Heart right ventricle (tissue), 16 donors: Measurements from ENCODE around the gene STAT4. TPM values are rescaled to one million over a fixed set of nuclear protein-coding genes. Genes with fewer than 3 reads are reported as not detected.

Experiments used
- ATAC-seq, 8 donors: fragments of 200-7000 bp; cut with Tn5 transposase; one replicate each; pipeline ENCODE4 v1.9.1; 2020; ENCODE audit warnings: mild to moderate bottlenecking in 8 of 8, moderate library complexity in 8 of 8, moderate number of reproducible peaks in 1 of 8
- DNase-seq, 2 donors: peaks; one replicate each; pipeline ENCODE4 v3.0.0-alpha.2; 2020
- H3K27ac ChIP-seq, 10 donors: fragments of 200-600 bp; sonication (generic) in 2 of 10; one replicate each; pipeline versions ENCODE4 v1.5.0 to v1.8.0; 2020 to 2022; ENCODE audit warnings: mild to moderate bottlenecking in 3 of 10
- H3K27me3 ChIP-seq, 7 donors: fragments of 200-600 bp; one replicate each; pipeline ENCODE4 v1.8.0; 2021 to 2022; ENCODE audit warnings: mild to moderate bottlenecking in 2 of 7
- H3K36me3 ChIP-seq, 9 donors: fragments of 200-600 bp; sonication (generic) in 1 of 9; one replicate each; pipeline versions ENCODE4 v1.5.0 to v1.8.0; 2020 to 2022; ENCODE audit warnings: mild to moderate bottlenecking in 2 of 9
- H3K4me1 ChIP-seq, 9 donors: fragments of 200-600 bp; sonication (generic) in 1 of 9; one replicate each; pipeline versions ENCODE4 v1.5.0 to v1.8.0; 2020 to 2022; ENCODE audit warnings: mild to moderate bottlenecking in 4 of 9
- H3K4me3 ChIP-seq, 10 donors: fragments of 200-600 bp; sonication (generic) in 2 of 10; one replicate each; pipeline versions ENCODE4 v1.5.0 to v1.8.0; 2020 to 2022; ENCODE audit warnings: mild to moderate bottlenecking in 7 of 10, moderate library complexity in 2 of 10
- H3K9me3 ChIP-seq, 11 donors: fragments of 200-600 bp in 10 of 11; sonication (generic) in 2 of 11; one replicate each; pipeline versions ENCODE4 v1.5.0 to v1.8.0; 2013 to 2022; ENCODE audit warnings: mild to moderate bottlenecking in 2 of 11, control low read depth in 1 of 11, moderate library complexity in 1 of 11
- WGBS, 2 donors: extraction: QIAGEN DNeasy Blood & Tissue Kit; methylation state at CpG; one replicate each; pipeline ENCODE4 v1.1.7; 2013; ENCODE audit warnings: inconsistent platforms in 1 of 2; 5-methylcytosine and 5-hydroxymethylcytosine counted together
- intact Hi-C, 10 donors: fragments of 100-400 bp; cut with DNase I; formaldehyde crosslinking; loops; one replicate each; pipeline versions ENCODE4 v1.11.1 to v1.14.2; 2022
- polyA plus RNA-seq, 2 donors: library from polyadenylated mRNA; stranded (reverse); fragments of 200-250 nt; gene quantifications; one replicate each; pipeline ENCODE4 v1.2.3, GENCODE V29; 2013
- total RNA-seq, 10 donors: library from RNA; stranded (reverse); fragmentation: NEBNext Ultra II Directional in 3 of 10; extraction: Animal tissue kit (Norgen Biotek cat#: 25700) in 3 of 10; gene quantifications; one replicate each; pipeline versions ENCODE4 v1.2.1 to v1.2.4, GENCODE V29; 2021 to 2023
- TF ChIP-seq, protein P1 (sequence below), 9 donors: fragments of 200-600 bp; sonication (generic) in 2 of 9; IDR thresholded peaks; one replicate each; pipeline versions ENCODE4 v1.5.0 to v1.8.0; 2021 to 2022; ENCODE audit warnings: antibody characterized with exemption in 9 of 9, mild to moderate bottlenecking in 5 of 9, moderate library complexity in 1 of 9
- donor health status: Arrhythmogenic right ventricular cardiomyopathy.
- donor health status: ischemic (EF 13 %, LVEDD 7.1; RV severe dilation, severe dysfunction).
- donor health status: healthy with polysubstance abuse.
- donor health status: DM: no; HTN: yes; CAD: no.
- donor health status: DM: no; HTN: no; CAD: no.
- donor health status: ischemic (EF 25% LVEDD 6.9; RV normal size, moderate dysfunction).
- donor health status: ischemic (EF 25% LVEDD 5.7; RV mildly dilated, moderate dysfunction).
- donor health status: healthy.
- donor health status: DM: yes; HTN: yes; CAD: no.
- donor health status: Ischemic cardiomyopathy.
- donor health status: ischemic (EF 35%, LVEDD 5.7; RV mildly dilated, moderate dysfunction).
- donor health status: nonischemic (EF 11% LVEDD 7.7; RV severe dilation, severe dysfunction).
- donor health status: DM: yes; HTN: yes; CAD: no.
- donor health status: PGD.
- donor health status: ischemic (EF 29% LVEDD 5.4; RV normal size, mild dysfunction).
- donor health status: nonischemic (EF 23%, LVEDD 6.1; RV moderate dilation, normal function).

Gene STAT4
- total and polyA plus RNA-seq, 12 donors: 0.52 to 9.4 (median 2.2) TPM

DNA sequence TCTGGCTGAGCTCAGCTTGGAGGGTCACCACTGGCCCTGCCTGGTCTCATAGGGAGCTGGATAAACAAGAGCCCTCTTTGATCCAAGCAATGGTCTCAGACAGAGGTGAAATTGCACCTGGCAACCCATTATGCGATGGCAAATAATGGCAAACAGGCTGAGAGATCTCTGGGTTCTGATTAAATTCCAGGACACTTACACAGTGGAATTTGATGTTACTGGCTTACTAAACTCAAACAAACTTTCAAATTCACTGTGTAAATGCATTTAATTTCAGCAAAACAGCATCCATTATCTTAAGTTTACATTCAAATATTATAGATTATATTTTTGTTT is 19.5 kb upstream of the STAT4 start:
- no peaks in the 10 kb centered on the region for H3K36me3 ChIP-seq
- peaks cover 0 to 61% (median 29%) of the 10 kb centered on the region in 9 donors for H3K4me1 ChIP-seq
- 96 to 100% methylated on average over 1 of the region's 1 CpG for WGBS, 2 donors
- TF ChIP-seq, protein P1, sequence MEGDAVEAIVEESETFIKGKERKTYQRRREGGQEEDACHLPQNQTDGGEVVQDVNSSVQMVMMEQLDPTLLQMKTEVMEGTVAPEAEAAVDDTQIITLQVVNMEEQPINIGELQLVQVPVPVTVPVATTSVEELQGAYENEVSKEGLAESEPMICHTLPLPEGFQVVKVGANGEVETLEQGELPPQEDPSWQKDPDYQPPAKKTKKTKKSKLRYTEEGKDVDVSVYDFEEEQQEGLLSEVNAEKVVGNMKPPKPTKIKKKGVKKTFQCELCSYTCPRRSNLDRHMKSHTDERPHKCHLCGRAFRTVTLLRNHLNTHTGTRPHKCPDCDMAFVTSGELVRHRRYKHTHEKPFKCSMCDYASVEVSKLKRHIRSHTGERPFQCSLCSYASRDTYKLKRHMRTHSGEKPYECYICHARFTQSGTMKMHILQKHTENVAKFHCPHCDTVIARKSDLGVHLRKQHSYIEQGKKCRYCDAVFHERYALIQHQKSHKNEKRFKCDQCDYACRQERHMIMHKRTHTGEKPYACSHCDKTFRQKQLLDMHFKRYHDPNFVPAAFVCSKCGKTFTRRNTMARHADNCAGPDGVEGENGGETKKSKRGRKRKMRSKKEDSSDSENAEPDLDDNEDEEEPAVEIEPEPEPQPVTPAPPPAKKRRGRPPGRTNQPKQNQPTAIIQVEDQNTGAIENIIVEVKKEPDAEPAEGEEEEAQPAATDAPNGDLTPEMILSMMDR (IDR thresholded peaks at IDR 0.05): no peak
- no peaks in the 10 kb centered on the region for H3K27me3 ChIP-seq
- no peak for ATAC-seq
- DNase-seq: no peak
- no peaks in the 10 kb centered on the region for H3K9me3 ChIP-seq
- no peak overlapping the region for H3K4me3 ChIP-seq
- H3K27ac ChIP-seq: no peak overlapping the region
- intact Hi-C loops: no loop called here

DNA sequence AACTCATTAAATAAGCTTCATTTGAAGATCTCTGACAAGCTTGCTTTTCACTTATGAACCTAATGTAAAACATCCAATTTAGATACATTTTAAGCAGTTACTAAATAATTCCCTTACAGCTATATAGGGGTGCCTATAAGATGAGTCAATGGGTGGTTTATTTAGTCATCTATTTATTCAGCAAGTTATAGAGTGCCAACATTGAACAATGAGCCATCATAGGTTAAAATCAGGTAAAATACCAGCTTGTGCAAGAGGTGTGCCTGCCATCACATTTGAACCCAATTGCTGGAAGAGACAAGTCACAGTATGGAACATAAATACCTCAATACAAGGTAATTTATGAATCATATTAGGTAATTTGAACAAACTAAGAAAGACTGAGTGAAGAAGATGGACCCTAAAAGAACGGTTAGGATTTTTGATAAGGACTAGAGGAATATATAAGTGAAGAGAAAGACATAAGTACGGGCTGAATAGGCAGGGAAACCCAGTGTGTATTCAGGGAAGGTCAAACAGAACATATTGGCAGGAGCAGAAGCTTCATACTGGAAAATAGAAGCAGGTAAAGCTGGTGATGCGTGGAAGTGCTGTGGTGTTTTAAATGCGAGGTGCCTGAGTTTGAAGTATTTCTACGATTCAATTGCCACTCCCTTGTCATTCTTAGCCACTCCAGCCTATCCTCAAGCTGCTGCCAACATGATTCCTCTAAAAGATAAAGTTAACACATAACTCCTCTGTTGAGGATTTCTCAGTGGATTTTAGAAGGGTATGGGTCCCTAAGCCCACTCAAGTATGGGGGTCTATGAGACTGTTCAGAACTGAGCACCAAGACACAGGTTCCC is 18.9 kb upstream of the STAT4 start:
- no peaks in the 10 kb centered on the region for H3K9me3 ChIP-seq
- H3K4me3 ChIP-seq: no peak overlapping the region
- TF ChIP-seq, protein P1 (IDR thresholded peaks at IDR 0.05): no peak
- DNase-seq (no peak), ATAC-seq (no peak)
- no peaks in the 10 kb centered on the region for H3K27me3 ChIP-seq
- intact Hi-C loops: loop anchor here in 9 of 10 donors (5.0 to 10.0 kb wide), 7 partner anchors 48 to 385 kb away; no protein-coding TSS in a partner anchor
- H3K4me1 ChIP-seq: peaks cover 0 to 66% (median 32%) of the 10 kb centered on the region in 9 donors
- no peak overlapping the region for H3K27ac ChIP-seq
- WGBS, 2 donors: 95% methylated on average over 5 of the region's 5 CpGs
- H3K36me3 ChIP-seq: no peaks in the 10 kb centered on the region

DNA sequence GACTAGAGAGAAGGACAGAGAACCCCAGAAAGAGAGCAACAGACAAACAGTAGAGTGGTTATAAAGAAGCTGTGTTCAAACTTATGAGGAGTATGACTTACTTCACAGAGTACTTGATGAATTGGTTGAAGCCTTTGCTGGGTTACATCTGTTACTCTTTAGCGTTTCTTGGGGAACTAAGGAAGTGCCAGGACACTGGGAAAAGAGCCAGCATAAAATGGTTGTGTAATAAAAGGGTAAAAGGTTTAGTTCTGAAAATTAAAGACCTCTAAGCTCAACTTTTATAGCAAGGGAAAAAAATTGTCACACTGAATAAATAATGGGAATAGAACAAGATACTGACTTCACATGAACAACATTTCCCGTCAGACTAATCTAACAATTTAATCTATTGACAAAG is 17.0 kb upstream of the STAT4 start:
- Histone ChIP-seq H3K36me3 (no peaks in the 10 kb centered on the region), H3K4me3 (no peak overlapping the region), H3K4me1 (peaks cover 0 to 59% (median 32%) of the 10 kb centered on the region in 9 donors), H3K27me3 (no peaks in the 10 kb centered on the region), H3K9me3 (no peaks in the 10 kb centered on the region), H3K27ac (peak overlapping the region in 5 of 10 donors; percentile 16 to 61 (median 53))
- 57 to 60% methylated on average over 2 of the region's 2 CpGs for WGBS, 2 donors
- intact Hi-C loops: loop anchor here in 9 of 10 donors (5.0 to 10.0 kb wide), 7 partner anchors 50 to 383 kb away; no protein-coding TSS in a partner anchor
- TF ChIP-seq, protein P1 (IDR thresholded peaks at IDR 0.05): no peak
- DNase-seq (peak in 1 of 2 donors; percentile 25), ATAC-seq (peak in 2 of 8 donors; percentile 32 to 65)

DNA sequence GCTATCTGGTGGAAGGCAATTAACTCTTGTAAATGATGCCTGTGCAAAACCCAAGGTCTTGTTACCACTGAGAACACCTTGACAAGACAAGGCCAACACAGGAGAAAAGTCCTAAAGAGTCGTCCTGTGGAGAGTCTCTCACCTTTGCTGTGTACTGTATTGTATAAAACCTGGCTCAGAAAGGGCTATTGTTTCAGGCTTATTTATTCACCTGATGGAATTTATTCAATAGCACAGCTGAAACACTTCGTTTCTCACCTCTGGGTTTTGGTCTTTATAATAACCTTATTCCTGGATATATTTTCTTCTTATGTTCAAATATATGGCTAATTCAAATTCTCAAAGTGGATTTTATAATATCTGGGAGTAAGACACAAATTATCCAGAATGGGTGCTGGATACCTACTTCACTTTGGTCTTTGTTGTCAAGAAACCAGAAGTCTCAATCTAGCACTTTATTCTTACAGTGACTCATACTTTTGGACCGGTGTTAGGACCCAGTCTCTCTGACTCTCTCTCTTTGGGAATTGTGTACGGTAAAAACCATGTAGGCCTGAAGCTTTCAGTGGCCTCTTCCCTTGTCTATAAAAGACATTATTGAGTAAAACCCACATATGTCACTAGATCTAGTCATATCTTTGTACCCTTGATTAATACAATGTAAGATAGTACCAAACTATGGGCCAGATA is 16.1 kb upstream of the STAT4 start:
- TF ChIP-seq, protein P1 (IDR thresholded peaks at IDR 0.05): no peak
- WGBS, 2 donors: 70 to 71% methylated on average over 4 of the region's 4 CpGs
- peak in 1 of 8 donors; percentile 41 for ATAC-seq
- no peaks in the 10 kb centered on the region for H3K9me3 ChIP-seq
- H3K27ac ChIP-seq: peak overlapping the region in 8 of 10 donors; percentile 21 to 61 (median 50)
- H3K27me3 ChIP-seq: no peaks in the 10 kb centered on the region
- peaks cover 0 to 50% (median 26%) of the 10 kb centered on the region in 9 donors for H3K4me1 ChIP-seq
- H3K4me3 ChIP-seq: no peak overlapping the region
- intact Hi-C loops: loop anchor here in 9 of 10 donors (5.0 to 10.0 kb wide), 7 partner anchors 50 to 382 kb away; no protein-coding TSS in a partner anchor
- no peak for DNase-seq
- no peaks in the 10 kb centered on the region for H3K36me3 ChIP-seq
